Nephron progenitor cell (in vitro differentiated cells): Measurements from ENCODE around the gene ADGRB2.

Experiments used
- DNase-seq: peaks from one replicate; pipeline ENCODE4 v3.0.0; 2021
- H3K27ac Mint-ChIP-seq: 2 replicates; pipeline ENCODE4 v1.8.0; 2021; ENCODE audit warnings: mild to moderate bottlenecking, moderate library complexity, mixed read lengths
- H3K27me3 Mint-ChIP-seq: 2 replicates; pipeline ENCODE4 v1.8.0; 2021; ENCODE audit warnings: mild to moderate bottlenecking, low read depth, mixed read lengths; ENCODE audit not compliant: poor library complexity
- H3K36me3 Mint-ChIP-seq: 2 replicates; pipeline ENCODE4 v1.8.0; 2021; ENCODE audit warnings: low read depth, mixed read lengths
- H3K4me1 Mint-ChIP-seq: 2 replicates; pipeline ENCODE4 v1.8.0; 2021; ENCODE audit warnings: mixed read lengths
- H3K4me3 Mint-ChIP-seq: 2 replicates; pipeline ENCODE4 v1.8.0; 2021; ENCODE audit warnings: mild to moderate bottlenecking, moderate library complexity, mixed read lengths
- H3K9me3 Mint-ChIP-seq: 2 replicates; pipeline ENCODE4 v1.8.0; 2021; ENCODE audit warnings: mild to moderate bottlenecking, moderate library complexity, mixed read lengths
- TF ChIP-seq, protein P1 (sequence below): fragments of 200-600 bp; sonication (generic); IDR thresholded peaks from 2 replicates; pipeline ENCODE4 v1.5.0; 2021; ENCODE audit warnings: antibody characterized with exemption

The ADGRB2 gene

DNA sequence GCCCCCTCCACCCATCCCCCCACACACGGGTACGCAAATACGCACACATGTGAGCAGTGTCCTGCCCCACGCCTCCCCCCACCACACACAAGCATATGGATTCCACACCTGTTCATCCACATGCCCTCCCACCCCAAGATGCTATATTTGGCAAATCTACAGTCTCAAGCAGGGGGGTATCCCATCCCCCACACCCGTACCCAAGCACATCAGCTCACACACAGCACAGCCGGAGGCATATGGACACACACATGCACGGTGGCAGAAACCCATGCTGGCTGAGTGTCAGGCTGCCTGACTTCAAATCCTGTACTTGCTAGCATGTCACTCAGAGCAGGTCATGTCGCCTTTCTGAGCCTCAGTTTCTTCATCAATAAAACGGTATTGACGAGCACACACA is 70.9 kb downstream of the ADGRB2 start:
- TF ChIP-seq, protein P1, sequence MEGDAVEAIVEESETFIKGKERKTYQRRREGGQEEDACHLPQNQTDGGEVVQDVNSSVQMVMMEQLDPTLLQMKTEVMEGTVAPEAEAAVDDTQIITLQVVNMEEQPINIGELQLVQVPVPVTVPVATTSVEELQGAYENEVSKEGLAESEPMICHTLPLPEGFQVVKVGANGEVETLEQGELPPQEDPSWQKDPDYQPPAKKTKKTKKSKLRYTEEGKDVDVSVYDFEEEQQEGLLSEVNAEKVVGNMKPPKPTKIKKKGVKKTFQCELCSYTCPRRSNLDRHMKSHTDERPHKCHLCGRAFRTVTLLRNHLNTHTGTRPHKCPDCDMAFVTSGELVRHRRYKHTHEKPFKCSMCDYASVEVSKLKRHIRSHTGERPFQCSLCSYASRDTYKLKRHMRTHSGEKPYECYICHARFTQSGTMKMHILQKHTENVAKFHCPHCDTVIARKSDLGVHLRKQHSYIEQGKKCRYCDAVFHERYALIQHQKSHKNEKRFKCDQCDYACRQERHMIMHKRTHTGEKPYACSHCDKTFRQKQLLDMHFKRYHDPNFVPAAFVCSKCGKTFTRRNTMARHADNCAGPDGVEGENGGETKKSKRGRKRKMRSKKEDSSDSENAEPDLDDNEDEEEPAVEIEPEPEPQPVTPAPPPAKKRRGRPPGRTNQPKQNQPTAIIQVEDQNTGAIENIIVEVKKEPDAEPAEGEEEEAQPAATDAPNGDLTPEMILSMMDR: no peak
- peaks cover 3% of the 10 kb centered on the region for H3K27me3 Mint-ChIP-seq
- no peaks in the 10 kb centered on the region for H3K9me3 Mint-ChIP-seq
- peaks cover 30% of the 10 kb centered on the region for H3K4me1 Mint-ChIP-seq
- H3K4me3 Mint-ChIP-seq: no peak overlapping the region
- H3K36me3 Mint-ChIP-seq: no peaks in the 10 kb centered on the region
- DNase-seq: no peak
- H3K27ac Mint-ChIP-seq: no peak overlapping the region

DNA sequence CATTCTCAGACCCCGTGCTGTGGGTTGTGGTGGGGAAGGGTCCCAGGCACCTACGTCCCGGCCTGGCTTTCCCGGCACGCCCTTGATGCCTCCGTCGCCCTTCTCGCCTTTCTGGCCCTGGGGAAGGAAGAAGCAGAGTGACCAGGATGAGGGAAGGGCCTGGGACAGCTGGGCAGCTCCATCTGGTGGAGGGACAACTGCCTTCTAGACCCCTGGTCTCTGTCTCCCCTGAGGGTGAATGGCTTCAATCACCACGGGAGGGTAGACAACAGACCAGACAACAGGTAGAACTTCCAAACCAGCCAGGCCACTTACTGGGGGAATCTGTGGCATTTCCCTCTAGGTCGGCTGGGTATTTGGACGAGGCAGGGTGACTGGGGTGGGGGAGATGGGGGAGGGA is 72.2 kb downstream of the ADGRB2 start:
- Mint-ChIP-seq H3K4me3 (no peak overlapping the region), H3K4me1 (peaks cover 33% of the 10 kb centered on the region), H3K27ac (no peak overlapping the region), H3K36me3 (no peaks in the 10 kb centered on the region), H3K9me3 (no peaks in the 10 kb centered on the region), H3K27me3 (no peaks in the 10 kb centered on the region)
- TF ChIP-seq, protein P1: no peak
- no peak for DNase-seq

DNA sequence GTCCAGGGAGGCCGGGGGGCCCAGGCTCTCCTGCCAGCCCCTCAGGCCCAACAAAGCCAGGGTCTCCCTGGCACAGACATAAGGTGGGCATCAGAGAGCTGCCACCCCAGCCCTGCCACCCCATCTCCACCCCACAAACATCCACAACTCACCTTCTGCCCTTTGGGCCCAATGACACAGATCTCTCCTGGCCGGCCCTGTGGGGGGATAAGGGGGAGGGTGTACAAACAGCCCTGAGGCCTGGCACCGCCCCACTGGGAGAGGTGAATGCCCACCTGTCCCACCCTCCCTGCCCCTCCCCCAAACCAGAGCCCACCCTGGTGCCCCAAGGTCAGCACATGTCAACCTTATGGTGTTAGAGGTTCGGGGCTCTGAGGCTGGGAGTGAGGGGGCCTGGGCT is 72.7 kb downstream of the ADGRB2 start:
- TF ChIP-seq, protein P1: no peak
- no peak overlapping the region for H3K4me3 Mint-ChIP-seq
- H3K9me3 Mint-ChIP-seq: no peaks in the 10 kb centered on the region
- no peak overlapping the region for H3K27ac Mint-ChIP-seq
- no peak for DNase-seq
- peaks cover 36% of the 10 kb centered on the region for H3K4me1 Mint-ChIP-seq
- no peaks in the 10 kb centered on the region for H3K27me3 Mint-ChIP-seq
- H3K36me3 Mint-ChIP-seq: no peaks in the 10 kb centered on the region

DNA sequence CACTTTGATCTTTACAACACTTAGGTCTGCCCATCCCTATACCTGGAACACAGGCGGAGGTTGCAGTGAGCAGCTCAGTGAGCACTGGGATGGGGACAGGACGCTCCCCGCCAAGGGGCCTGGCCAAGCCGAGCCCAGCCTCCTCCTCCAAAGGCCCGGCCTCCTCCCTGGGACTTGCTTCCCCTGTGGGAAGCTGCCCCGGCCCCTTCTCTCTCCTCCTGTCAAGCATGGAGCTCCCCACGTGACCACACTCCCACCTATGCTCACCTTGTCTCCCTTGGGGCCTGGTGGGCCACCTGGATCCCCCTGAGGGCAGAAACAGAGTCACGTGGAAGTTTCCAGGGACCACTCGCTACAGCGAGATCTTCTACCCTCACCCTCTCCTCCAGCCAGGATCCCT is 73.2 kb downstream of the ADGRB2 start:
- no peak for DNase-seq
- peaks cover 38% of the 10 kb centered on the region for H3K4me1 Mint-ChIP-seq
- no peak overlapping the region for H3K4me3 Mint-ChIP-seq
- H3K27me3 Mint-ChIP-seq: no peaks in the 10 kb centered on the region
- H3K27ac Mint-ChIP-seq: peak overlapping the region; percentile 77
- H3K9me3 Mint-ChIP-seq: no peaks in the 10 kb centered on the region
- H3K36me3 Mint-ChIP-seq: no peaks in the 10 kb centered on the region
- TF ChIP-seq, protein P1: no peak

DNA sequence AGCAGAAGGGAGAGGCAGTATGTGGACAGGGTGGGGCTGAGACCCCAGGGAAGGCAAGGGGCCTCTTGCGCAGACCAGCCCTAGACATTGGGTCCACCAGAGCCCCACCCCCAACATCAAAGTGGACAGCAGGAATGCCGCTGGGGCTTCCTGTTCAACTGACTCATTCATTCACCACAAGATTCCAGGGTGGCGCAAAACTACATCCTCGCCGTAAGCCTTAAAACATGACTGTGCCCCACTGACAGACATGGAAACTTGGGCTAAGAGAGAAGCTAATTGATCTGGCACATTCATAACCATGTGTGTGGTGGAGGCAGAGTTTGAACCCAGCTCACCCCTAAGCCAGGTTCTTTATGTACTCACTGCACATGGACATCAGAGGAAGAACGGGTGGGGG is 74.3 kb downstream of the ADGRB2 start:
- Mint-ChIP-seq H3K36me3 (no peaks in the 10 kb centered on the region), H3K9me3 (no peaks in the 10 kb centered on the region), H3K27me3 (no peaks in the 10 kb centered on the region), H3K4me1 (peaks cover 42% of the 10 kb centered on the region), H3K4me3 (no peak overlapping the region), H3K27ac (no peak overlapping the region)
- TF ChIP-seq, protein P1: no peak
- no peak for DNase-seq

DNA sequence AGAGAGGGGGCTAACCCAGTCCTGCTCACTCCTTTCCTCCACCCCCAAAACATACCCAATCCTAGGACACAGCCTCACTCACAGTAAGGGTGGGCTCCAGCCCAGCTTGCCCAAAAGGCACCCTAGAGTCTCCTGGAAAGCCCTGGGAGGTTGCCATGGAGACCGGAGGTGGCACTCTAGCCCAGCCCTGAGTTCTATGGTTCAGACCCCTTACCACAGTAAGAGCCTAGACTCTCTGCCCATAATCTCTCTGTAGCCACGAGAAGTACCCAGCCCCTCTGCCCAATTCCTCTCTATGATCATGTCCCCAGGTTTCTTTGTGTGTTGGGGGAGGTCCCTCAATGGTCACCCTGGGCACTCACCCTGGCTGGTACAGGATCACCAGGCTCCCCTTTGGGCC is 74.8 kb downstream of the ADGRB2 start:
- TF ChIP-seq, protein P1: no peak
- Mint-ChIP-seq H3K27ac (no peak overlapping the region), H3K9me3 (no peaks in the 10 kb centered on the region), H3K4me3 (no peak overlapping the region), H3K36me3 (no peaks in the 10 kb centered on the region), H3K27me3 (no peaks in the 10 kb centered on the region), H3K4me1 (peaks cover 42% of the 10 kb centered on the region)
- no peak for DNase-seq
